ENCODE results near the gene VGLL2.

The VGLL2 gene

GRCh38 chr6:117276778-117277316 is 11.5 kb downstream of the VGLL2 start:
- TF ChIP-seq CTCF (conservative IDR thresholded peaks at IDR 0.05): no peak
- H3K27ac ChIP-seq: no peak overlapping the region

GRCh38 chr6:117280922-117281321 is 15.6 kb downstream of the VGLL2 start:
- peak; percentile 69 for TF ChIP-seq CTCF (conservative IDR thresholded peaks at IDR 0.05)
- no peak overlapping the region for H3K27ac ChIP-seq

GRCh38 chr6:117288083-117288715 is 22.8 kb downstream of the VGLL2 start:
- no peak overlapping the region for H3K27ac ChIP-seq
- no peak for TF ChIP-seq CTCF (conservative IDR thresholded peaks at IDR 0.05)

- peak overlapping the region; percentile 40 for H3K27ac ChIP-seq
- no peak for TF ChIP-seq CTCF (conservative IDR thresholded peaks at IDR 0.05)
These were observed 25.0 kb downstream of the VGLL2 start for GRCh38 chr6:117290173-117290846.

GRCh38 chr6:117298941-117299340 is 33.6 kb downstream of the VGLL2 start:
- no peak for TF ChIP-seq CTCF (conservative IDR thresholded peaks at IDR 0.05)
- no peak overlapping the region for H3K27ac ChIP-seq

GRCh38 chr6:117303323-117303722 is 38.0 kb downstream of the VGLL2 start:
- H3K27ac ChIP-seq: no peak overlapping the region
- TF ChIP-seq CTCF (conservative IDR thresholded peaks at IDR 0.05): no peak

GRCh38 chr6:117304446-117304845 is 39.1 kb downstream of the VGLL2 start:
- TF ChIP-seq CTCF (conservative IDR thresholded peaks at IDR 0.05): no peak
- H3K27ac ChIP-seq: no peak overlapping the region
